GM12875 (cell line): Measurements from ENCODE around the gene KRTAP9-4.
"Not testable (repeated sequence)": the region's sequence is repeated elsewhere in the genome, so short reads cannot be mapped to it uniquely, and the experiment has no call there.

Source experiments
- H3K4me3 ChIP-seq: one replicate; pipeline ENCODE4 v1.5.1; 2011; ENCODE audit warnings: low read depth, low read length, control low read depth
- CTCF ChIP-seq: IDR thresholded peaks from 2 replicates; pipeline ENCODE4 v1.5.1; 2011; ENCODE audit warnings: low read depth, mild to moderate bottlenecking, control low read depth, inconsistent platforms, low read length, moderate library complexity, borderline replicate concordance; ENCODE audit not compliant: insufficient read depth

The KRTAP9-4 gene

GRCh38 chr17:41249637-41250240 lies at the start of gene KRTAP9-4:
TSS of gene KRTAP9-4 (plus strand) at chr17:41249687. CDS start at chr17:41249721, 34 bp downstream.
- H3K4me3 ChIP-seq, result not testable (repeated sequence)

DNA sequence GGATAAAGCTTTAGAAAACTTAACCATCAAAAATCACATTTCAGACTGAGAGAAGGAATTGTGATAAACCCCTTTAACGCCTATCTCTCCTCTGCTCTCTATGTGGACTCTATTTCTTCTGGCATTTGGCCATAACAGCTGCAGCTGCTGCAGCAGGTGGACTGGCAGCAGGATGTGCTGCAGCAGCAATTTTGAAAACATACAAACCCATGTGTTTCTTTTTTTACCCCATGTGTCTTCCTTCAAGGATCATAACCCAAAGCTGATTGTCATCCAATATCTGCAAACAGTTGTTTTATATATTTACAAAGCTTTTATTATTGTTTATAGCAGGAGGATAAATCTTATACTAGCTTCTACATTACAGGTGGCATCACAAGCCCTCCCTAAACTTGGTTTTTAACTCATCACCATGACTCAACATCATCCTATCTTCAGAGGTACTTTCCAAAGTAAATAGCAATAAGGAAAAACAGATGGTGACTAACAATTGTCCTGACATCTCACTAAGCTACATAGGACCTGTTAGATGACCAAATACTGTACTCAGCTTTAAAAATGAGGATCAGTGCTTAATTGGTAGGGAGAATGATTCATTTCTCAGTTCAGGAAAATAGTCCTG lies 37.5 kb upstream of the KRTAP9-4 start:
- TF ChIP-seq CTCF, result no peak
- H3K4me3 ChIP-seq, result no peak overlapping the region

GRCh38 chr17:41212524-41213169 lies 36.8 kb upstream of the KRTAP9-4 start:
- no peak overlapping the region for H3K4me3 ChIP-seq
- TF ChIP-seq CTCF, result no peak

DNA sequence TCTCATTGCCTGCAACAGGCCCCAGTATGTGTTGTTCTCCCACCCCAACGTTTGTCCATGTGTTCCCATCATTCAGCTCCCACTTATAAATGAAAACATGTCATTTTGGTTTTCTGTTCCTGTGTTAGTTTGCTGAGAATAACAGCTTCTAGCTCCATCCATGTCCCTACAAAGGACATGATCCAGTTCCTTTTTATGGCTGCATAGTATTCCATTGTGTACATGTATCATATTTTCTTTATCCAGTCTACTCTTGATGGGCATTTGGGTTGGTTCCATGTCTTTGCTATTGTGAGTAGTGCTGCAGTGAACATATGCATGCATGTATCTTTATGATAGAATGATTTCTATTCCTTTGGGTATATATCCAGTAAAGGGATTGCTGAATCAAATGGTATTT lies 33.8 kb upstream of the KRTAP9-4 start:
- no peak overlapping the region for H3K4me3 ChIP-seq
- no peak for TF ChIP-seq CTCF

GRCh38 chr17:41223821-41224220 lies 25.7 kb upstream of the KRTAP9-4 start:
- TF ChIP-seq CTCF, result no peak
- H3K4me3 ChIP-seq, result no peak overlapping the region

DNA sequence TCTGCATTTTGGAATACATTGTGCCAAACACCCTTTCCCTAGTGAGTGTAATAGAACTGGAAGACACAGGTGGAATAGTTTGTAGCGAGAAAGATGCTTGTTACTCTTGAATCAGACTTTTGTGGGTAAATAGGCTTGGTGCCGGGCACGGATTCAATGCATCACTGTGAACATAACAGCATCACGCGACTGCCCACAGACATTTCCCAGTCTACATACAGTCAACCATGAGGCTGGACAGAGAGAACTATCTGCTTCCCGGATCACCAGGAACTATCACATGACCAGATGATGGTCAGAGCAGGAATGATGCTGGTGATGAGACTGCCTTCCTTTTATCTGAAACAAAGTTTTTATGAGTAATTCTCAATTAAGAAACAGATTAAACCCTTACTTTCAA lies 23.4 kb upstream of the KRTAP9-4 start:
- TF ChIP-seq CTCF, result no peak

GRCh38 chr17:41226598-41227095 lies 22.8 kb upstream of the KRTAP9-4 start, which contains the start of gene KRTAP9-2:
TSS of gene KRTAP9-2 (plus strand) at chr17:41226648. CDS start at chr17:41226655, 7 bp downstream.
- H3K4me3 ChIP-seq, result not testable (repeated sequence)

More for the DNA sequence above, 23.4 kb upstream of the KRTAP9-4 start:
- no peak overlapping the region for H3K4me3 ChIP-seq

GRCh38 chr17:41230094-41230493 lies 19.4 kb upstream of the KRTAP9-4 start:
- no peak for TF ChIP-seq CTCF
- no peak overlapping the region for H3K4me3 ChIP-seq
